HG02759 (cell line): Measurements from ENCODE around the gene LOXL4.

ENCODE experiments used
- ATAC-seq: cut with Tn5 transposase; IDR thresholded peaks from one replicate; pipeline ENCODE4 v1.9.1; 2021; ENCODE audit warnings: mild to moderate bottlenecking, moderate library complexity; ENCODE audit not compliant: unreplicated experiment

The LOXL4 gene

GRCh38 chr10:98202378-98202777 lies 65.6 kb downstream of the LOXL4 start:
- ATAC-seq, result no peak

DNA sequence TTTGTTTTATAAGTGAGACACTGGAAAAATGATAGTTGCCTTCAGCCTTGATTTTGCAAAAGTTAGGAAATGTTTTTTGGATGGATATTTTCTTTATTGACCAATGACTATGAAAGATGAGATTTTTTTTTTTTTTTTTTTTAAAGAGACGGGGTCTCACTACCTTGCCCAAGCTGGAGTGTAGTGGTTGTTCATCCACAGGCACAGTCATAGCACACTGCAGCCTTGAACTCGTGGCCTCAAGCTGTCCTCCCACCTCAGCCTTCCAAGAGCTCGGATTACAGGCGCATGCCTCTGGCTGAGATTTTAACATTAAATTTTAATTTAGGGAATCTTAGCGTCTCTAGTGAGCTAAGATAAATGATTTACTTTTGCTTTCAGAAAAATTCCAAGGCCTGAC lies 66.2 kb downstream of the LOXL4 start:
- no peak for ATAC-seq
